Suprapubic skin (tissue), 4 donors: ENCODE measurements around the gene SDC1. TPM values are rescaled to one million over a fixed set of nuclear protein-coding genes. Genes with fewer than 3 reads are reported as not detected.

Experiments
- DNase-seq, 2 donors: peaks; one replicate each; pipeline ENCODE4 v3.0.0-alpha.2; 2019; ENCODE audit warnings: low spot score in 2 of 2
- H3K27ac ChIP-seq: fragments of 200-600 bp; sonication (generic); one replicate; pipeline ENCODE4 v1.5.1; 2019
- H3K27me3 ChIP-seq: fragments of 200-600 bp; sonication (generic); one replicate; pipeline ENCODE4 v1.5.1; 2019
- H3K36me3 ChIP-seq: fragments of 200-600 bp; sonication (generic); one replicate; pipeline ENCODE4 v1.5.1; 2019
- H3K4me1 ChIP-seq: fragments of 200-600 bp; sonication (generic); one replicate; pipeline ENCODE4 v1.5.1; 2019
- H3K4me3 ChIP-seq: fragments of 200-600 bp; sonication (generic); one replicate; pipeline ENCODE4 v1.5.1; 2019; ENCODE audit warnings: mild to moderate bottlenecking
- H3K9me3 ChIP-seq: fragments of 200-600 bp; sonication (generic); one replicate; pipeline ENCODE4 v1.5.1; 2019
- CTCF ChIP-seq, 2 donors: fragments of 200-600 bp in 1 of 2; fragments of 450-650 bp in 1 of 2; sonication (generic) in 1 of 2; IDR thresholded peaks; one replicate each; pipeline ENCODE4 v1.5.1; 2016 to 2019; ENCODE audit warnings: antibody characterized with exemption in 2 of 2, mild to moderate bottlenecking in 1 of 2, moderate library complexity in 1 of 2
- EP300 ChIP-seq: sonication (generic); formaldehyde crosslinking; IDR thresholded peaks from one replicate; pipeline ENCODE4 v1.6.1; 2017; ENCODE audit warnings: antibody characterized with exemption
- POLR2A ChIP-seq, 2 donors: fragments of 450-650 bp; IDR thresholded peaks; one replicate each; pipeline ENCODE4 v1.6.1; 2017; ENCODE audit warnings: antibody characterized with exemption in 2 of 2, mild to moderate bottlenecking in 2 of 2, moderate library complexity in 2 of 2
- POLR2AphosphoS5 ChIP-seq, 3 donors: sonication (generic); formaldehyde crosslinking; IDR thresholded peaks; one replicate each; pipeline ENCODE4 v1.6.1; 2017; ENCODE audit warnings: antibody characterized with exemption in 3 of 3
- WGBS: methylation state at CpG from one replicate; pipeline ENCODE4 v1.1.5; 2018; 5-methylcytosine and 5-hydroxymethylcytosine counted together
- total RNA-seq, 4 donors: library from RNA; depleted of rRNA; stranded (reverse); fragments of >200 nt; gene quantifications; one replicate each; pipeline ENCODE4 v1.1.0, GENCODE V29; 2016

Gene SDC1
- total RNA-seq, 4 donors from 2014 or later = 258 to 892 (median 636) TPM

- peaks cover 95% of the 10 kb centered on the region for H3K4me1 ChIP-seq
- no peak for DNase-seq
These were observed 12.5 kb downstream of the SDC1 start for GRCh38 chr2:20212459-20212870.

GRCh38 chr2:20211860-20212458, 13.0 kb downstream of the SDC1 start:
- Histone ChIP-seq H3K9me3 (no peaks in the 10 kb centered on the region), H3K36me3 (no peaks in the 10 kb centered on the region), H3K27ac (peak overlapping the region; percentile 98), H3K4me1 (peaks cover 95% of the 10 kb centered on the region), H3K27me3 (no peaks in the 10 kb centered on the region), H3K4me3 (no peak overlapping the region)
- TF ChIP-seq EP300 (no peak), CTCF (IDR thresholded peaks at IDR 0.05) (no peak), POLR2AphosphoS5 (IDR thresholded peaks at IDR 0.05) (no peak), POLR2A (IDR thresholded peaks at IDR 0.05) (no peak)
- 73% methylated on average over 11 of the region's 14 CpGs for WGBS
- DNase-seq = no peak

More at GRCh38 chr2:20212459-20212870, 12.5 kb downstream of the SDC1 start:
- Histone ChIP-seq H3K4me3 (peak overlapping the region; percentile 30), H3K36me3 (no peaks in the 10 kb centered on the region), H3K27ac (peak overlapping the region; percentile 98), H3K9me3 (no peaks in the 10 kb centered on the region), H3K27me3 (no peaks in the 10 kb centered on the region)
- TF ChIP-seq EP300 (no peak), POLR2A (IDR thresholded peaks at IDR 0.05) (no peak), POLR2AphosphoS5 (IDR thresholded peaks at IDR 0.05) (no peak), CTCF (IDR thresholded peaks at IDR 0.05) (no peak)
- WGBS = 52% methylated on average over 9 of the region's 11 CpGs

- Histone ChIP-seq H3K4me1 (peaks cover 94% of the 10 kb centered on the region), H3K4me3 (no peak overlapping the region), H3K27me3 (no peaks in the 10 kb centered on the region), H3K36me3 (no peaks in the 10 kb centered on the region), H3K27ac (peak overlapping the region; percentile 98), H3K9me3 (no peaks in the 10 kb centered on the region)
- no peak for DNase-seq
- 85% methylated on average over 12 of the region's 12 CpGs for WGBS
- no peak for TF ChIP-seq POLR2A (IDR thresholded peaks at IDR 0.05)
- no peak for TF ChIP-seq POLR2AphosphoS5 (IDR thresholded peaks at IDR 0.05)
- TF ChIP-seq CTCF (IDR thresholded peaks at IDR 0.05) = no peak
- TF ChIP-seq EP300 = no peak
These were observed 13.5 kb downstream of the SDC1 start for GRCh38 chr2:20211420-20211819.

- WGBS = 92% methylated on average over 2 of the region's 8 CpGs
- Histone ChIP-seq H3K4me3 (no peak overlapping the region), H3K9me3 (no peaks in the 10 kb centered on the region), H3K36me3 (no peaks in the 10 kb centered on the region), H3K4me1 (peaks cover 94% of the 10 kb centered on the region), H3K27me3 (no peaks in the 10 kb centered on the region), H3K27ac (peak overlapping the region; percentile 98)
- TF ChIP-seq EP300 (no peak), POLR2A (IDR thresholded peaks at IDR 0.05) (no peak), POLR2AphosphoS5 (IDR thresholded peaks at IDR 0.05) (no peak), CTCF (IDR thresholded peaks at IDR 0.05) (no peak)
- DNase-seq = no peak
These were observed 14.5 kb downstream of the SDC1 start for GRCh38 chr2:20210462-20210861.

GRCh38 chr2:20209373-20210109, 15.4 kb downstream of the SDC1 start:
- Histone ChIP-seq H3K36me3 (no peaks in the 10 kb centered on the region), H3K4me3 (no peak overlapping the region), H3K9me3 (no peaks in the 10 kb centered on the region), H3K27me3 (no peaks in the 10 kb centered on the region), H3K27ac (peak overlapping the region; percentile 98), H3K4me1 (peaks cover 94% of the 10 kb centered on the region)
- no peak for TF ChIP-seq EP300
- TF ChIP-seq POLR2AphosphoS5 (IDR thresholded peaks at IDR 0.05) = peak in 2 of 3 donors; percentile 23 to 63
- TF ChIP-seq CTCF (IDR thresholded peaks at IDR 0.05) = no peak
- no peak for TF ChIP-seq POLR2A (IDR thresholded peaks at IDR 0.05)
- WGBS = 63% methylated on average over 18 of the region's 21 CpGs
- DNase-seq = no peak
